Measurements from ENCODE around the gene KLHDC4.

The KLHDC4 gene

GRCh38 chr16:87715231-87715630 lies 50.6 kb downstream of the KLHDC4 start:
- no peak for DNase-seq

GRCh38 chr16:87713451-87714229 lies 52.1 kb downstream of the KLHDC4 start:
- peak; percentile 53 for DNase-seq

- DNase-seq = no peak
Measured at GRCh38 chr16:87712184-87712762, 53.5 kb downstream of the KLHDC4 start.

DNA sequence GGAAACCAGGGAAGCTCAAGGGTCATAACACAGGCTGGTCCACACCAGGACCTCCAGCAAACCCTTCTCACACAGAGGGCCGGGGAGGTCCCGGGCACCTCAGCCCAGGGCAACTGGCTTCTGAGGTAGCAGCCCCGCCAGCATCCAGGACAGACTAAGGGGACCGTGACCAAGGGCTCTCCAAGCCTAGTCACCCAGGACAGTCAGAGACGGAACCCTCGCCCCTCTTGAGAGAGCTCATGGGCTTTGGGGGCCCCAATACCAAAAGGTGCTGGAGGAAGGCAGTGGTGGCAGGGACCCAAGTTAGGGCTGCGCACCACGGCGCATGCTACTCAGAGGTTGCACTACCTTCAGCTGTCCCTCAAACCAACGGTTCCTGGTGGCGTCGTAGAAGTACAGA lies 54.9 kb downstream of the KLHDC4 start:
- DNase-seq = no peak

GRCh38 chr16:87709677-87710076 lies 56.1 kb downstream of the KLHDC4 start:
- no peak for DNase-seq

DNA sequence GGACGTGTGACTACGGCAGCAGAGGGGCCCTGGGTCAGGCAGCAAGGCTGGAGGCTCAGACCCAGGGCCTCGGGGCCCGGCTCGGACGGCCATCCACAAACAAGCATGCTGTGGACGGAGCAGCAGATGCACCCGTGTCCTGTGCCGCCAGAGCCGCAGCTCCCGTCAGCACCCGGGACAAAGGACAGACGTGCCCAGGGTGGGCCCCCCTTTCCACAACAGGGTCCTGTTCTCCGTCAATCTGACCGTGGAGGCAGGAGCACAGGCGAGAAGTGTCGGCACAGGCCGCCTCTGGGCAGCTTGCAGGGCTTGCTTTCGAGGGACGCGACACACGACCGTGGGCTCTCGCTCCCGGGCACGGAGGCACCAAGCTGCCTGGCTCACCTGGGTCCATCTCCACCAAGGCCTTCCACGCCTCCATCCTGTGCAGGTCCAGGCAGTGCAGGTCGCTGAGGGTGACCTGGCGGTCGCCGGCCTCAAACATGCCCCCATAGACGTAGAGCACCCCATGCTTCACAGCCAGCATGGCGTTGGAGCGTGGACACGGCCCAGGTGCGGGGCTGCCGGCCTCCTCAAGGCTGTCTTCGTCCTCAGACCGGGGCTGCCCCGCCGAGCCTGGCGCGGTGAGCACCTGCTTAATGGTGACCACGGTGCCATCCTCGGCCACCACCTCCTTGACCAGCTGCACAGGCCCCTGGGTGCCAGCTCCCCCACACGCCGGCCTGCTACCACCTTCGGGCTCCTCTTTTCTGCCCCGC lies 56.7 kb downstream of the KLHDC4 start:
- no peak for DNase-seq

- no peak for DNase-seq
Measured at GRCh38 chr16:87707714-87708580, 57.8 kb downstream of the KLHDC4 start.

- no peak for DNase-seq
Measured at GRCh38 chr16:87707097-87707496, 58.7 kb downstream of the KLHDC4 start.

DNA sequence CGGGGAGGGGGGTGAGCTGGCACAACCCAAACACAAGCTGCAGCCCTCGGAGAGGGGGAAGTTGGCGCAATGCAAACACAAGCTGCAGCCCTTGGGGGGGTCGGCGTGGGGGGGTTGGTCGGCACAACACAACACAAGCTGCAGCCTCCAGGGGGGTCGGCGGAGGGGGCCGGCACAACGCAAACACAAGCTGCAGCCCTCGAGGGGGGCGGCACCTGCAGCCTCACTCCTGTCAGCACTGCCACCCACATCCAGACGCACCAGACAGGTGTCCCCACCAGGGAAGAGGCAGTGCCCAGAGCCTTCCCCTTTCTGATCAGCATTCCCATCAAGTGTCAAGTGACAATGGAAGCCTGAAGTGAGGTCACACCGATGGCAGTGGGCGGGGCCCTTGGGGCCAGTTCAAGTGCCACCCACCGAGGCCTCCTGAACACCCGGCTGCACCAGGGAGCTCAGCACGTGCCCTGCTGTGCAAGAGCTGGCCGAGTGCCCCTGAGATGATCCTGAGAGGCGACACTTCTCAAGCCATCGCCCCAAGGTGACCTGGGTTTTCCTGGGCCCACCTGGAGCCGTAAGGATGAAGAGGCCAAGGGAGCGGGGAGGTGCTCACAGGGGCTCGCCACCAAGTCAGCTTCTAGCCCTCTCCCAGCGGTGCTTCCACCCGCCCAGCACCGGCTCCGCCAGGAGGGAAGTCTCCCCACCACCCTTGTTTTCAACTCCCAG lies 59.3 kb downstream of the KLHDC4 start:
- no peak for DNase-seq

- no peak for DNase-seq
Measured at GRCh38 chr16:87705771-87706277, 60.0 kb downstream of the KLHDC4 start.

GRCh38 chr16:87704754-87705353 lies 60.9 kb downstream of the KLHDC4 start:
- no peak for DNase-seq

DNA sequence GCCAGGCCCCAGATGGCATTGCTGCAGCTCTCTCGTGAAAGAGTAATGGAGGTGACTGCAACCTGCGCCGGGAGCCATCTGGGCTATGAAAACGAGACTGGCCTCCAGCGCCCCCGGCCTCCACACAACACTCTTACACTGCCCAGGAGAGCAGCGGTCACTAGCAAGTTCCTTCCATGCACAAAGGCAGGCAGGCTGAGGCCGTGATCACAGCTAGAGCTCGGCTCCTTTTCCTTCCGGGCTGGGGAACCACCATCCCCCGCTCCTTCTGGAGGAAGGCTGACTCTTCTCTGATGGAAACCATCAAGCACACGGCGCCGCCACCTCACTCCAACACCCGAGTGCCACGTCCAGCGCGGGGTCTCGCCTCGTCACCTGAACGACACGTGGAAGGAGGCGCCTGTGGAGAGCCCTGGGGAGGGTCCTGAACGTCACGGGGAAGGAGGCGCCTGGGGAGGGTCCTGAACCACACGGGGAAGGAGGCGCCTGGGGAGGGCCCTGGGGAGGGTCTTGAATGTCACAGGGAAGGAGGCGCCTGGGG lies 61.9 kb downstream of the KLHDC4 start:
- DNase-seq = no peak

- no peak for DNase-seq
Measured at GRCh38 chr16:87703071-87703470, 62.7 kb downstream of the KLHDC4 start.

- peak; percentile 16 for DNase-seq
Measured at GRCh38 chr16:87702325-87702811, 63.4 kb downstream of the KLHDC4 start.

DNA sequence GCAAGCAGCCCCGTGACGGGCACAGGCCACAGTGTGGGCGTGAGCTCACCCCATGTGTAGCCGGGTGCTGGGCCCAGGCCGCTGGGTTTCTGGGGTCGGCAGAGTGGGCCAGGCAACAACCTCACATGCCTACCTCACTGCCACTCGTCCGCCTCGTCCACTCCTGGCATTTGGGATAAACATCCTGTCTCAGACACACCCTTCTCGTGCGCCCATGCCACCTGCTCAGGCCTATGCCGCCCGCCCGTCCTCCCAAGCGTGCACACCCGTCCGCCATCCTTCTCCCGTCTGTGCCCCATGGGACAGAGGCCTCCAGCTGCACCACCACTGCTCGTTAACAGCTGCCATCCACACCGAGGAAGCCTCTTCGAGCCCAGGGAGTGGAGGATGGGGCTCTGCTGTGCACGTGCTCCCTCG lies 64.3 kb downstream of the KLHDC4 start:
- no peak for DNase-seq

DNA sequence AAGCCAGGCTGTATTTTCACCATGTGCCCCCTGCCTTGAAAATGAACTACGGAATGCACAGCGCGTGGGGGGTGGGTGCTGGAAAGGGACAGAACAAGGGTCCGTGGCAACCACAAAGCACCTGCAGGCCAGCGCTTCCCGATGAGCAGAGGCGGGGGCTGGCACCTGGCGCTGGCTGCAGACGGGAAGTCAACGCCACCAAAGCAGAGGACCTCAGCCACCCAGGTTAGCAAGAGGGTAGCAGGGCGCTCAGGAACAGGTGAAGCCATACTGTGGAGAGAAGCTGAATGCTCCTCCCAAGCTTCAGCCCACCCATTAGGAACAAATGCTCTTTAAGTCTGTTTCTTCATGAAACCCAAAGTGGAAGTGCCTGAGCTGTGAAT lies 64.7 kb downstream of the KLHDC4 start:
- no peak for DNase-seq

GRCh38 chr16:87700406-87701077 lies 65.2 kb downstream of the KLHDC4 start:
- DNase-seq = no peak

DNA sequence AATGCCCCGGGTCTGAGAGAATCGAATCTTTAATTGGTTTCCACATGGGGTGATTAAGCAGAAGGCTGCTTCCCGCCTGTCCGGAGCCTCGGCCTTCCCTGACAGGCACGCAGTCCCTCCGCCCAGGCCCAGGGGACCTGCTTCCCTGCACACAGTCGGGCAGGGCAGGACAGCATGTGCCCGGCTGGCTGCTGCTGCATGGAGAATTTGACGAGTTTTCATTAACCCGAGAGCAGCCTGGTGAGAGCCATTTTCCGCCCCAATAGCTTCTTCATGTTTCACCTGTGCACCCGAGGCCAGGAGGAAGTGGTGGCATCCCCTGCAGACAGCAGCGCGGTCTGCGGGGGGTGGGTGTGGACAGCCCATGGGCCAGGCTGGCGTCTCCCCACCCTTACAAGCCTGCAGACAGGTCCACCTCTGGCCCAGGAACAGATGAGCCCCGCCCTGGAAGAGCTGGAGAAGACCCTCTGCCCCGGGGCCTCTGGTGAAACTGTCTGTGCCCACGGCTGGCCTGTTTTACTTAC lies 67.0 kb downstream of the KLHDC4 start:
- no peak for DNase-seq

DNA sequence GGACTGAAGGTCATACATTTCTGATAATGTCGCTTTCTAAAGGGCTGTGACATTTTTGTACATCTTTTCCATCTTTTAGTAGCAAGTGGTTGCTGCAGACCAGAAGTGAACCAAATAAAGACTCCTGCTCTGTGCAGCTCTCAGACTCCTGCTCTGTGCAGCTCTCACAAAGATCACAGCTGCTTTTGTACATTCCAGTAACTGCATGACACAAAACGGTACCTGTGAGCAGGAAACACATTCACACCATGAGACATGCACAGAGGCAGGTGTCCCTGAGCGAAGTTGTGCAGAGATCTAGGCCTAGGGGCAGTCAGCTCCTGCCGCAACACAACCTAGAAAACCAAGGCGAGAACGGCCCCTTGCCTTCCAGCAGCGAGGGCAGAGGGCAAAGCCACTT lies 67.5 kb downstream of the KLHDC4 start:
- no peak for DNase-seq

- no peak for DNase-seq
Measured at GRCh38 chr16:87697792-87698191, 68.0 kb downstream of the KLHDC4 start.
